Smooth muscle cell (in vitro differentiated cells): ENCODE results near the gene BDKRB1. TPM values are rescaled to one million over a fixed set of nuclear protein-coding genes. Genes with fewer than 3 reads are reported as not detected.
A peak's percentile ranks its signal among the peaks of the same experiment; 100 is the strongest.

Experiments used
- DNase-seq: peaks from one replicate; lab custom pipeline; 2025; ENCODE audit not compliant: unreplicated experiment; lab: John Stamatoyannopoulos, UW
- H2AFZ ChIP-seq: fragments of 200-600 bp; sonication (generic); 2 replicates; pipeline ENCODE4 v1.6.0; 2016; ENCODE audit warnings: antibody characterized with exemption, low read depth, mild to moderate bottlenecking
- H3F3A ChIP-seq: fragments of 200-600 bp; sonication (generic); 2 replicates; pipeline ENCODE4 v1.6.0; 2017; ENCODE audit warnings: antibody characterized with exemption, low read depth
- H3K27ac ChIP-seq: fragments of 200-600 bp; sonication (generic); 2 replicates; pipeline ENCODE4 v1.5.1; 2016; ENCODE audit warnings: low read depth, mild to moderate bottlenecking
- H3K27me3 ChIP-seq: fragments of 200-600 bp; sonication (generic); 2 replicates; pipeline ENCODE4 v1.6.1; 2016; ENCODE audit warnings: low read depth, mild to moderate bottlenecking
- H3K36me3 ChIP-seq: fragments of 200-600 bp; sonication (generic); 2 replicates; pipeline ENCODE4 v1.5.1; 2016; ENCODE audit warnings: low read depth
- H3K4me1 ChIP-seq: fragments of 200-600 bp; sonication (generic); 2 replicates; pipeline ENCODE4 v1.5.1; 2016; ENCODE audit warnings: low read depth
- H3K4me2 ChIP-seq: fragments of 200-600 bp; sonication (generic); 2 replicates; pipeline ENCODE4 v1.6.0; 2016; ENCODE audit warnings: mild to moderate bottlenecking
- H3K4me3 ChIP-seq: fragments of 200-600 bp; sonication (generic); 2 replicates; pipeline ENCODE4 v1.5.1; 2016; ENCODE audit warnings: mild to moderate bottlenecking
- H3K79me2 ChIP-seq: fragments of 200-600 bp; sonication (generic); 2 replicates; pipeline ENCODE4 v1.6.0; 2016; ENCODE audit warnings: low read depth, mild to moderate bottlenecking
- H3K9ac ChIP-seq: fragments of 200-600 bp; sonication (generic); 2 replicates; pipeline ENCODE4 v1.6.0; 2016; ENCODE audit warnings: low read depth
- H3K9me3 ChIP-seq: fragments of 200-600 bp; sonication (generic); replicated peaks from 2 replicates; pipeline ENCODE4 v1.5.1; 2016; ENCODE audit warnings: low read depth
- H4K20me1 ChIP-seq: fragments of 200-600 bp; sonication (generic); 2 replicates; pipeline ENCODE4 v1.6.0; 2016; ENCODE audit warnings: low read depth
- CTCF ChIP-seq: fragments of 200-600 bp; sonication (generic); IDR thresholded peaks from 2 replicates; pipeline ENCODE4 v1.5.1; 2017; ENCODE audit warnings: borderline replicate concordance, mild to moderate bottlenecking, antibody characterized with exemption; ENCODE audit not compliant: insufficient read depth, poor library complexity, severe bottlenecking
- WGBS: methylation state at CpG from one replicate; pipeline ENCODE4 v1.1.7; 2016; ENCODE audit warnings: low lambda C conversion rate; 5-methylcytosine and 5-hydroxymethylcytosine counted together
- polyA plus RNA-seq: library from polyadenylated mRNA; unstranded; fragments of >200 nt; fragmentation: Nextera tagmentation; extraction: Ambion mirVana; gene quantifications from 2 replicates; pipeline ENCODE4 v1.2.1, GENCODE V29; 2016
- total RNA-seq: library from RNA; depleted of rRNA; stranded (reverse); fragments of >200 nt; gene quantifications from 2 replicates; pipeline ENCODE4 v1.2.3, GENCODE V29; 2014

BDKRB1 gene
- total and polyA plus RNA-seq, 2 experiments from 2014 or later, result 28.2 to 29.3 TPM

GRCh38 chr14:96274543-96274942 is 18.5 kb downstream of the BDKRB1 start:
- H2AFZ ChIP-seq, result no peak overlapping the region
- H3K4me3 ChIP-seq, result no peak overlapping the region
- no peak for DNase-seq

GRCh38 chr14:96275177-96276112 is 19.4 kb downstream of the BDKRB1 start:
- Histone ChIP-seq H3K27ac (peak overlapping the region; percentile 96), H3K9ac (peak overlapping the region; percentile 67), H4K20me1 (no peaks in the 10 kb centered on the region), H3K36me3 (no peaks in the 10 kb centered on the region), H3F3A (peaks cover 31% of the 10 kb centered on the region), H3K4me1 (peaks cover 10% of the 10 kb centered on the region), H3K4me3 (no peak overlapping the region), H2AFZ (peak overlapping the region; percentile 12), H3K27me3 (no peaks in the 10 kb centered on the region), H3K79me2 (no peaks in the 10 kb centered on the region), H3K9me3 (no peaks in the 10 kb centered on the region), H3K4me2 (peak overlapping the region; percentile 76)
- peak; percentile 76 for DNase-seq
- WGBS, result 12% methylated on average over 17 of the region's 17 CpGs
- TF ChIP-seq CTCF, result peak; percentile 98

More at GRCh38 chr14:96274543-96274942, 18.5 kb downstream of the BDKRB1 start:
- 23% methylated on average over 6 of the region's 6 CpGs for WGBS
- H3K4me2 ChIP-seq, result peak overlapping the region; percentile 76
- H3K79me2 ChIP-seq, result no peaks in the 10 kb centered on the region
- H3K27me3 ChIP-seq, result no peaks in the 10 kb centered on the region
- peak overlapping the region; percentile 67 for H3K9ac ChIP-seq
- H4K20me1 ChIP-seq, result no peaks in the 10 kb centered on the region
- no peaks in the 10 kb centered on the region for H3K36me3 ChIP-seq
- peaks cover 11% of the 10 kb centered on the region for H3K4me1 ChIP-seq
- no peaks in the 10 kb centered on the region for H3K9me3 ChIP-seq
- H3K27ac ChIP-seq, result peak overlapping the region; percentile 96
- TF ChIP-seq CTCF, result no peak
- peaks cover 38% of the 10 kb centered on the region for H3F3A ChIP-seq

GRCh38 chr14:96277890-96278289 is 21.9 kb downstream of the BDKRB1 start:
- Histone ChIP-seq H2AFZ (no peak overlapping the region), H3K9ac (no peak overlapping the region), H3K4me3 (no peak overlapping the region), H3K79me2 (no peaks in the 10 kb centered on the region), H4K20me1 (no peaks in the 10 kb centered on the region), H3K4me2 (no peak overlapping the region), H3K27me3 (no peaks in the 10 kb centered on the region), H3K4me1 (peaks cover 18% of the 10 kb centered on the region), H3F3A (peaks cover 25% of the 10 kb centered on the region), H3K9me3 (no peaks in the 10 kb centered on the region), H3K27ac (no peak overlapping the region), H3K36me3 (no peaks in the 10 kb centered on the region)
- WGBS, result 91% methylated on average over 1 of the region's 1 CpG
- TF ChIP-seq CTCF, result no peak
- DNase-seq, result no peak
